Measurements from ENCODE around the gene MRI1.

The MRI1 gene

GRCh38 chr19:13804830-13805683 is 40.7 kb downstream of the MRI1 start:
- Histone ChIP-seq H3K27ac (no peak overlapping the region), H3K4me1 (ENCODE audit: control insufficient read depth in 1 of 2, insufficient read depth in 1 of 2, low read depth in 1 of 2, low read length in 1 of 2) (no peaks in the 10 kb centered on the region), H3K9me3 (no peaks in the 10 kb centered on the region), H3K27me3 (no peaks in the 10 kb centered on the region), H3K36me3 (peaks cover 20% of the 10 kb centered on the region), H3K4me3 (ENCODE audit: low read depth in 1 of 2, low read length in 1 of 2) (no peak overlapping the region)
- TF ChIP-seq, protein P1, sequence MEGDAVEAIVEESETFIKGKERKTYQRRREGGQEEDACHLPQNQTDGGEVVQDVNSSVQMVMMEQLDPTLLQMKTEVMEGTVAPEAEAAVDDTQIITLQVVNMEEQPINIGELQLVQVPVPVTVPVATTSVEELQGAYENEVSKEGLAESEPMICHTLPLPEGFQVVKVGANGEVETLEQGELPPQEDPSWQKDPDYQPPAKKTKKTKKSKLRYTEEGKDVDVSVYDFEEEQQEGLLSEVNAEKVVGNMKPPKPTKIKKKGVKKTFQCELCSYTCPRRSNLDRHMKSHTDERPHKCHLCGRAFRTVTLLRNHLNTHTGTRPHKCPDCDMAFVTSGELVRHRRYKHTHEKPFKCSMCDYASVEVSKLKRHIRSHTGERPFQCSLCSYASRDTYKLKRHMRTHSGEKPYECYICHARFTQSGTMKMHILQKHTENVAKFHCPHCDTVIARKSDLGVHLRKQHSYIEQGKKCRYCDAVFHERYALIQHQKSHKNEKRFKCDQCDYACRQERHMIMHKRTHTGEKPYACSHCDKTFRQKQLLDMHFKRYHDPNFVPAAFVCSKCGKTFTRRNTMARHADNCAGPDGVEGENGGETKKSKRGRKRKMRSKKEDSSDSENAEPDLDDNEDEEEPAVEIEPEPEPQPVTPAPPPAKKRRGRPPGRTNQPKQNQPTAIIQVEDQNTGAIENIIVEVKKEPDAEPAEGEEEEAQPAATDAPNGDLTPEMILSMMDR (IDR thresholded peaks at IDR 0.05): peak; percentile 39

- Histone ChIP-seq H3K4me1 (ENCODE audit: control insufficient read depth in 1 of 2, insufficient read depth in 1 of 2, low read depth in 1 of 2, low read length in 1 of 2) (no peaks in the 10 kb centered on the region), H3K4me3 (ENCODE audit: low read depth in 1 of 2, low read length in 1 of 2) (no peak overlapping the region), H3K27ac (no peak overlapping the region), H3K9me3 (no peaks in the 10 kb centered on the region), H3K27me3 (no peaks in the 10 kb centered on the region), H3K36me3 (peaks cover 20% of the 10 kb centered on the region)
- TF ChIP-seq, protein P1 (IDR thresholded peaks at IDR 0.05): no peak
These were observed 42.4 kb downstream of the MRI1 start for GRCh38 chr19:13806728-13807127.

- Histone ChIP-seq H3K27ac (no peak overlapping the region), H3K9me3 (no peaks in the 10 kb centered on the region), H3K36me3 (peaks cover 20% of the 10 kb centered on the region), H3K4me1 (ENCODE audit: control insufficient read depth in 1 of 2, insufficient read depth in 1 of 2, low read depth in 1 of 2, low read length in 1 of 2) (no peaks in the 10 kb centered on the region), H3K4me3 (ENCODE audit: low read depth in 1 of 2, low read length in 1 of 2) (no peak overlapping the region), H3K27me3 (no peaks in the 10 kb centered on the region)
- TF ChIP-seq, protein P1 (IDR thresholded peaks at IDR 0.05): no peak
These were observed 43.2 kb downstream of the MRI1 start for GRCh38 chr19:13807421-13808021.

DNA sequence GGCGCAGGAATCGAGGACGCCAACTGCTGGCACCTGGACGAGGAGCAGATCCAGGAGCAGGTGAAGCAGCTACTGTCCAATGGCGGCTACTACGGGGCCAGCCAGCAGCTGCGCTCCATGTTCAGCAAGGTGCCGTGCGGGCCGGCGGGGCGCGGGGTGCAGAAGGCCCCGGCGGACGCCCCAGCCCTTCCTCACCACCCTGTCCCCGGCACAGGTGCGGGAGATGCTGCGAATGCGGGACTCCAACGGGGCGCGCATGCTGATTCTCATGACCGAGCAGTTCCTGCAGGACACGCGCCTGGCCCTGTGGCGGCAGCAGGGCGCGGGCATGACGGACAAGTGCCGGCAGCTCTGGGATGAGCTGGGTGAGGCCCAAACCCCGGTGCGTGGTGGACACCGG is 44.5 kb downstream of the MRI1 start:
- H3K9me3 ChIP-seq: no peaks in the 10 kb centered on the region
- H3K4me3 ChIP-seq (ENCODE audit: low read depth in 1 of 2, low read length in 1 of 2): no peak overlapping the region
- H3K27me3 ChIP-seq: no peaks in the 10 kb centered on the region
- TF ChIP-seq, protein P1 (IDR thresholded peaks at IDR 0.05): no peak
- peaks cover 20% of the 10 kb centered on the region for H3K36me3 ChIP-seq
- H3K27ac ChIP-seq: no peak overlapping the region
- peaks cover under 1 to 2% of the 10 kb centered on the region in 2 experiments for H3K4me1 ChIP-seq (ENCODE audit: control insufficient read depth in 1 of 2, insufficient read depth in 1 of 2, low read depth in 1 of 2, low read length in 1 of 2)

GRCh38 chr19:13812544-13812943 is 48.2 kb downstream of the MRI1 start:
- Histone ChIP-seq H3K27me3 (no peaks in the 10 kb centered on the region), H3K9me3 (no peaks in the 10 kb centered on the region), H3K27ac (no peak overlapping the region), H3K4me3 (ENCODE audit: low read depth in 1 of 2, low read length in 1 of 2) (no peak overlapping the region), H3K36me3 (peaks cover 18% of the 10 kb centered on the region), H3K4me1 (ENCODE audit: control insufficient read depth in 1 of 2, insufficient read depth in 1 of 2, low read depth in 1 of 2, low read length in 1 of 2) (peaks cover 10% of the 10 kb centered on the region in 2 experiments)
- TF ChIP-seq, protein P1 (IDR thresholded peaks at IDR 0.05): no peak

Data from neutrophil (primary cell).